ENCODE results near the gene ELOA. TPM values are rescaled to one million over a fixed set of nuclear protein-coding genes. Genes with fewer than 3 reads are reported as not detected.
"Not testable (repeated sequence)": the region's sequence is repeated elsewhere in the genome, so short reads cannot be mapped to it uniquely, and the experiment has no call there.

ELOA gene
- total and polyA plus RNA-seq, 4 donors: 17.0 to 38.1 (median 26.5) TPM

DNA sequence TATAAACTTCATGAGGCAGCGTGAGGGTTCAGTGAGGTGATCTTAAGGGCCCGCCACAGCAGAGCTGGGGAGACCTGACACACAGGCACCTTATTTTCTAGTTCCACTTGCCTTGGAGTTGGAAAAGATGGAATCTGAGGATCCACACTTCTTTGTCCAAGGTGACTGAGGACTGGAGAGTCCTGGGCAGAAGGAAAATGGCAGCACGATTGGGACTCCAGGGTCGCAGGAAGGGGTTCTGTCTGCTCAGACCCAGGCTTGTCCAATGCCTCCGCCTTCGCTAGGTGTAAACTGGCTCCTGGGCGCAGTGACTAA is 55.9 kb downstream of the ELOA start:
- H3K4me3 ChIP-seq (ENCODE audit: low read depth, low read length): peak overlapping the region; percentile 84
- 91% methylated on average over 5 of the region's 7 CpGs for WGBS (ENCODE audit: insufficient coverage)
- H3K4me1 ChIP-seq (ENCODE audit: control insufficient read depth, insufficient read depth, low read length): peaks cover 42% of the 10 kb centered on the region
- no peak for DNase-seq (ENCODE audit: low read depth in 4 of 6, low spot score in 6 of 6)
- H3K27ac ChIP-seq (ENCODE audit: low read depth, low read length): no peak overlapping the region
- H3K9me3 ChIP-seq (ENCODE audit: control insufficient read depth, insufficient read depth, low read length): no peaks in the 10 kb centered on the region
- peaks cover 55% of the 10 kb centered on the region for H3K36me3 ChIP-seq (ENCODE audit: control insufficient read depth, insufficient read depth, low read length)
- no peaks in the 10 kb centered on the region for H3K27me3 ChIP-seq (ENCODE audit: control insufficient read depth, insufficient read depth, low read length)

DNA sequence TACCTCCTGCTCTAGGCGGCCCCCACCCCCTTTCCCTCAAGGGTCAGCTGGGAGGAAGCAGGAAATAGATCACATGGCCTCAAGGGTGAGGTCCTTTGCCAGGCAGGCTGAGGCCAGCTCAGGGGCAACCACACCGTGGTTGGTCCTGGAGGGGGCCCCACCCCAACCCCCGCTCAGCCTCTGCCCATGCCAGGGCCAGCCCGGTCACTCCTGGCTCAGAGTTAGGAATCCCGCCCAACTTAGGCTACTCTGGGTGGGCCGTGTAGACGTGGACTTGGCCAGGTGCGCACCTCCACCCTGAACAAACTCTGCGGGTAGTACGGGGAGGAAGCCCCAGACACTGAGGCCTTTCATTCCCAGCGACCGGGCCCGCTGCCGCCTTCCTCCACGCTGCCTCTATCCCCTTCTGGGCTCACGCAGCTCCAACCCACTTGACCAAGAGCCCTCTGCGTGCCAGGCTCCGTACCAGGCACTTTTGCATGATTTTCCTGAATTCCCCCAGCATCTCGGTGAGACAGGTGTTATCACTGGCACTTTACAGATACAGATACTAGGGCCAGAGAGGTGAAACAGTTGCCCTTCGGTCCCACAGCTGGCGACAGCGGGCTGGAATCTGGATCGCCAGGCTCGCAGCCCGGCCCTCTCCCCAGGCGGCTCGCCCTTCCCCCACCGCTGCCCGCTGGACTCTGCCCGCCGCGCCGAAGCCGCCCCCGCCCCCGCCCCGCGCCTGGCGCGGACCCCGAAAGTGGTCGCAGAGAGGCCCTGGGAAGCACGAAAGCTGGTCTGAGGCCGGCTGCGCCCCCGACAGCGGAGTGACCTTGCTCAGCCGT is 56.5 kb downstream of the ELOA start:
- Histone ChIP-seq H3K4me3 (ENCODE audit: low read depth, low read length) (peak overlapping the region; percentile 84), H3K36me3 (ENCODE audit: control insufficient read depth, insufficient read depth, low read length) (peaks cover 50% of the 10 kb centered on the region), H3K4me1 (ENCODE audit: control insufficient read depth, insufficient read depth, low read length) (peaks cover 37% of the 10 kb centered on the region), H3K27me3 (ENCODE audit: control insufficient read depth, insufficient read depth, low read length) (no peaks in the 10 kb centered on the region), H3K27ac (ENCODE audit: low read depth, low read length) (peak overlapping the region; percentile 87), H3K9me3 (ENCODE audit: control insufficient read depth, insufficient read depth, low read length) (no peaks in the 10 kb centered on the region)
- DNase-seq (ENCODE audit: low read depth in 4 of 6, low spot score in 6 of 6): peak in 1 of 6 donors; percentile 34
- WGBS (ENCODE audit: insufficient coverage): 2% methylated on average over 48 of the region's 48 CpGs

DNA sequence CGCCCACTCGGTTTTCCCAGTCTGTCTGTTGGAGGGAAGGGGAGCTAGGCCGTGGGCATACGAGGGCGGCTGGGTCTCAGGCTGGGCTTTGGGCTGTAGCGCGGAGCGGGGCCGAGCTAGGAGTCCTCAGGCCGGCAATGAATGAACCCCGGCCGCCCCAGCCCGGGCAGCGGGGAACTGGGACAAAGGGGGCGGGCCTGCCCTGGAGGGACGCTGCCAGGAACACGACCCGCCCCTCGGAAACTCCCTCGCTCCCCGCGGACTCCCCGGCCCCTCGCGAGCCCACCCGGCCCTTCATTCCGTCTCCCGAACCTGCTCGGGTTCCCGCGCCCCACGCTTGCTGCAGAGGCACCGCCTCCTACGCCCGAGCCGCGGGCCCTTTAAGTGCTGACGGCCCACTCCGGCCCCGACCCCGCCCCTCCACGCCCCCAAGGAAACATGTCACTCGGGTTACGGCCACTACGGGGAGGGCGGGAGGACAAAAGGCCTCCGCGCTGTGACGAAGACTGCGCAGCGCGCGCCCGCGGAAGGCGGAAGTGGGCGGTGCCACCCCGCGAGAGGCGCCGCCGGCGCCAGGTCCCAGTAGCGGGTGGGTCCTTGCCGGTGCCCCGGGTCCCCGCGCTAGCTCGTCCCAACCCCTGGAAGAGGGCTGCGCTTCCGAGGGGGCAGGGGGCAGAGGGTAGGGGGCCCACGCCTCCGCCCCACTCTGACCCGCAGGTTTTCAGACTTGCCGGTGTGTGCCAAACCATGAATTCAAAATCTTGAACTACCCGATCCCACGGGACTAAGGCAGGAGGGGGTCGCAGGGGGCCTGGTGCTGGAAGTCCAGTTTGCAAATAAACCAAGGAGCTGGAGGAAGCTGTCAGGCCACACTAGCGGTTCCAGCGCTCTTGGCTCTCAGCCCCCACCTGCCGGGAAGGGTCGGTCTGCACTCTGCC is 57.4 kb downstream of the ELOA start, which contains the start of gene GALE:
Gene GALE, minus strand, starts transcription at position 355 of the 938 bp plus-strand sequence. CDS start 1,747 bp downstream, outside the sequence.
- Histone ChIP-seq H3K36me3 (ENCODE audit: control insufficient read depth, insufficient read depth, low read length) (peaks cover 45% of the 10 kb centered on the region), H3K27ac (ENCODE audit: low read depth, low read length) (peak within 1 kb of the TSS; percentile 87), H3K4me1 (ENCODE audit: control insufficient read depth, insufficient read depth, low read length) (peaks cover 35% of the 10 kb centered on the region), H3K9me3 (ENCODE audit: control insufficient read depth, insufficient read depth, low read length) (no peaks in the 10 kb centered on the region), H3K4me3 (ENCODE audit: low read depth, low read length) (peak within 1 kb of the TSS; percentile 84), H3K27me3 (ENCODE audit: control insufficient read depth, insufficient read depth, low read length) (no peaks in the 10 kb centered on the region)
- DNase-seq (ENCODE audit: low read depth in 4 of 6, low spot score in 6 of 6): peak; percentile 17 to 99 (median 92)
- WGBS (ENCODE audit: insufficient coverage): under 1% methylated on average over 82 of the region's 82 CpGs

DNA sequence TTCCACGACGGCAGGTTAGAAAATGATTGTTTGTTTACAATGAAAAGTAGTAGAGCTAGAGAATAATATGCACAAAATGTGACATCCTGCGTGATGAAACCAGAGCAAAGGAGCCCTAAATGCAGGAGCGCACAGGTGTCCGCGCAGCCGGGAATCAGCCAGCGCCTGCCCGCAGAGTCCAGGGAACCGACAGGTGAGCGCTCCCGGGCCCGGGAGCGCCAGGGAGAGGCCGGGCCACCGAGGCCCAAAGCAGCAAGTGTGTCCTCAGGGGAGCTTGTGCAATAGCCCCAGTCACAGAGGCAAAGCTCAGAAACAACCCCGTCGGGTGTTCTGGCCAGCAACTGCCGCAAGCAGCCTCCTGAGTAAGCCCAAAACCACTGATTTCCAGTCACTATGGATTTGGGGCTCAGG is 58.1 kb downstream of the ELOA start:
- Histone ChIP-seq H3K9me3 (ENCODE audit: control insufficient read depth, insufficient read depth, low read length) (no peaks in the 10 kb centered on the region), H3K4me1 (ENCODE audit: control insufficient read depth, insufficient read depth, low read length) (peaks cover 30% of the 10 kb centered on the region), H3K4me3 (ENCODE audit: low read depth, low read length) (peak overlapping the region; percentile 84), H3K27ac (ENCODE audit: low read depth, low read length) (peak overlapping the region; percentile 87), H3K36me3 (ENCODE audit: control insufficient read depth, insufficient read depth, low read length) (peaks cover 43% of the 10 kb centered on the region), H3K27me3 (ENCODE audit: control insufficient read depth, insufficient read depth, low read length) (no peaks in the 10 kb centered on the region)
- WGBS (ENCODE audit: insufficient coverage): 10% methylated on average over 16 of the region's 19 CpGs
- no peak for DNase-seq (ENCODE audit: low read depth in 4 of 6, low spot score in 6 of 6)

DNA sequence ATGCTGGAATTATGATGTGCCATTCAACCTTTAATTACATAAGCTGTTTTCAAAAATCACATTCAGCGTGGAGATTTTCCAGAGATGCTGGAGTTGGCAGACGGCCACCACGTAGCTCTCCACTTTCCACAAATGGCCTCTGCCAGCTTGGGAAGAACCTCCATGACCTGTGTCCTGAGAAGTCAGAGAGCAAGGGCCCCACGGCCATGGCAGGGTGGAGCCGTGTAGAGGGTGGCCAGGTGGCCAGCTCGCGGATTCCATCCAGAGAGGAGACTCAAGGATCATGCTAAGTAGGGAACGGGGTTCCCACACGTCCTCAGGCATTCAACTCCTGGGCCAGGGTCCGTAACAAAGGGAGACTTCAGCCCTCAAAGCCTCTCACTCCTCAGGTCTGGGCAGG is 58.6 kb downstream of the ELOA start:
- Histone ChIP-seq H3K4me1 (ENCODE audit: control insufficient read depth, insufficient read depth, low read length) (peaks cover 30% of the 10 kb centered on the region), H3K9me3 (ENCODE audit: control insufficient read depth, insufficient read depth, low read length) (no peaks in the 10 kb centered on the region), H3K4me3 (ENCODE audit: low read depth, low read length) (no peak overlapping the region), H3K27ac (ENCODE audit: low read depth, low read length) (no peak overlapping the region), H3K27me3 (ENCODE audit: control insufficient read depth, insufficient read depth, low read length) (no peaks in the 10 kb centered on the region), H3K36me3 (ENCODE audit: control insufficient read depth, insufficient read depth, low read length) (peaks cover 39% of the 10 kb centered on the region)
- WGBS (ENCODE audit: insufficient coverage): 63% methylated on average over 9 of the region's 10 CpGs
- no peak for DNase-seq (ENCODE audit: low read depth in 4 of 6, low spot score in 6 of 6)

- 97% methylated on average over 4 of the region's 7 CpGs for WGBS (ENCODE audit: insufficient coverage)
- H3K27me3 ChIP-seq (ENCODE audit: control insufficient read depth, insufficient read depth, low read length): not testable (repeated sequence)
These were observed 59.6 kb downstream of the ELOA start for GRCh38 chr1:23802809-23803342.

GRCh38 chr1:23803674-23804073 is 60.4 kb downstream of the ELOA start:
- Histone ChIP-seq H3K4me1 (ENCODE audit: control insufficient read depth, insufficient read depth, low read length) (peaks cover 26% of the 10 kb centered on the region), H3K9me3 (ENCODE audit: control insufficient read depth, insufficient read depth, low read length) (no peaks in the 10 kb centered on the region), H3K4me3 (ENCODE audit: low read depth, low read length) (no peak overlapping the region), H3K27ac (ENCODE audit: low read depth, low read length) (no peak overlapping the region), H3K27me3 (ENCODE audit: control insufficient read depth, insufficient read depth, low read length) (no peaks in the 10 kb centered on the region), H3K36me3 (ENCODE audit: control insufficient read depth, insufficient read depth, low read length) (peaks cover 37% of the 10 kb centered on the region)
- WGBS (ENCODE audit: insufficient coverage): 88% methylated on average over 4 of the region's 5 CpGs
- no peak for DNase-seq (ENCODE audit: low read depth in 4 of 6, low spot score in 6 of 6)

More at GRCh38 chr1:23802809-23803342, 59.6 kb downstream of the ELOA start:
- Histone ChIP-seq H3K36me3 (ENCODE audit: control insufficient read depth, insufficient read depth, low read length) (peaks cover 39% of the 10 kb centered on the region), H3K4me1 (ENCODE audit: control insufficient read depth, insufficient read depth, low read length) (peaks cover 30% of the 10 kb centered on the region)
- not testable (repeated sequence) for H3K4me3 ChIP-seq (ENCODE audit: low read depth, low read length); H3K9me3 ChIP-seq (ENCODE audit: control insufficient read depth, insufficient read depth, low read length); H3K27ac ChIP-seq (ENCODE audit: low read depth, low read length); DNase-seq (ENCODE audit: low read depth in 4 of 6, low spot score in 6 of 6)

- H3K36me3 ChIP-seq (ENCODE audit: control insufficient read depth, insufficient read depth, low read length): peaks cover 34% of the 10 kb centered on the region
- no peak for DNase-seq (ENCODE audit: low read depth in 4 of 6, low spot score in 6 of 6)
- no peaks in the 10 kb centered on the region for H3K9me3 ChIP-seq (ENCODE audit: control insufficient read depth, insufficient read depth, low read length)
- H3K27me3 ChIP-seq (ENCODE audit: control insufficient read depth, insufficient read depth, low read length): no peaks in the 10 kb centered on the region
- no peak overlapping the region for H3K4me3 ChIP-seq (ENCODE audit: low read depth, low read length)
- WGBS (ENCODE audit: insufficient coverage): 76% methylated on average over 5 of the region's 7 CpGs
- H3K4me1 ChIP-seq (ENCODE audit: control insufficient read depth, insufficient read depth, low read length): peaks cover 20% of the 10 kb centered on the region
- no peak overlapping the region for H3K27ac ChIP-seq (ENCODE audit: low read depth, low read length)
These were observed 61.0 kb downstream of the ELOA start for GRCh38 chr1:23804183-23804835.

- 97% methylated on average over 2 of the region's 2 CpGs for WGBS (ENCODE audit: insufficient coverage)
- peaks cover 38% of the 10 kb centered on the region for H3K36me3 ChIP-seq (ENCODE audit: control insufficient read depth, insufficient read depth, low read length)
These were observed 61.8 kb downstream of the ELOA start for GRCh38 chr1:23805025-23805424.

More at GRCh38 chr1:23805025-23805424, 61.8 kb downstream of the ELOA start:
- Histone ChIP-seq H3K27me3 (ENCODE audit: control insufficient read depth, insufficient read depth, low read length) (no peaks in the 10 kb centered on the region), H3K4me1 (ENCODE audit: control insufficient read depth, insufficient read depth, low read length) (peaks cover 13% of the 10 kb centered on the region), H3K9me3 (ENCODE audit: control insufficient read depth, insufficient read depth, low read length) (no peaks in the 10 kb centered on the region), H3K27ac (ENCODE audit: low read depth, low read length) (no peak overlapping the region), H3K4me3 (ENCODE audit: low read depth, low read length) (no peak overlapping the region)
- DNase-seq (ENCODE audit: low read depth in 4 of 6, low spot score in 6 of 6): no peak
